ENCODE data around the gene IBTK.
"Not testable (repeated sequence)": the region's sequence is repeated elsewhere in the genome, so short reads cannot be mapped to it uniquely, and the experiment has no call there.

IBTK gene

DNA sequence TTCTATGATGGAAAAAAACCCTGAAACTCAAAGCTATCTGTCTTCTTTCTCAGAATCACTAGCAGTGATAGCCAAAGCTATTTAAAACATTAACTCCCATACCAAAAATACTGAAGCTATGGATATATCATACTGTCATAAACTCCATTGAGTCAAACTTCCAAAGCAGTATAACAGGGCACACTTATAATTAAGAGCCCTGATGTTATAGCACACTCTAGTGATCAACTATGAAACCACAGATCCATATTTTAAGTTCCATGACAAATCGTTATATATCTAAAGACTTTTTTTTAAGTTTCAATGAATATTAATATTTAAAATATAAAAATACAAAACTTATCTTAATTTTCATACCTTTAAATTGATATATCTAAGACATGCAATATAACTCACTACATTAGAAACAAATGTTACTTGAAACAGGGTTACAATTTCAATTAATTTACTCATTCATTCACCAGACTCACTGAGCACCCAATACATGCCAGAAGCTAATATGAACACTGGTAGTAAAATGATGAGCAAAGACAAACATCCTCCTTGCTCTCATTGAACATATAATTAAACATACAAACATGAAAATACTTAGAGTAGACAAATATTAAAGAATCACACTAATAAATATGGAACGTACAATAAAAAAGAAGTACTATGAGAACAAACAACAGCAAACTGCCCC, 69.3 kb downstream of the IBTK start:
- peak; percentile 2 for DNase-seq

DNA sequence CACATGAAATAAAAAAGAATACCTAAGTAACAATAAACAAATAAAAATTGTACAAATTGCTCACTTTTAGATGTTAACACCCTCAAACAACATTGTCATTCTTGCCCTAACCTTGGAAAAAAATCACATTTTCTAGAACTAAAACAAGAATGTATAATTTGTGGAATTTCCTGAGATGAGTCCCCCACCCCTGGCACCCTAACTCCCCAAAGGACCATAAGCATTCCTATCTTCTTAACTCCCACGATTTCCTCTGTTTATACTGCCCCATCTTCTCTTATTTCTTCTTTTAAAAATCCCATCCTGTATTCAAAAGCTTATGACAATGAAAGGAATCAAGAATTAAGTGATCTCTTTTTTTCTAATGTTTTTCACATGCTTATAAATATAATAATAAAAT, 70.9 kb downstream of the IBTK start:
- no peak for DNase-seq

DNA sequence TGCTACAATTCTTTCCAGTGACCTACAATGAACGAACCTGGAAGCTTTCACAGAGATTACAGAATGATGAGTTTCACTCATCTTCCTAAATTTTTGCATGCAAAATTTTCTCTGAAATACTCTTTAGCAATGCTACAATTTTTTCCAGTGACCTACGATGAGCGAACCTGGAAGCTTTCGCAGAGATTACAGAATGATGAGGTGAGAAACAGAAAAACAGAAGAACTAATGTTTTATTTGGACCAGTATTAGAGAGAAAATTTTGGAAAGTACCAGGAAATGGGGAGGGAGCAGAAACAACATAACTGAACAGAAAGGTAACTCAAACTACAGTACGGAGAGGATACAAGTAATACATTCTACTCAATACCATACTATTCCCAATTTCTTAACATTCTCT, 75.0 kb downstream of the IBTK start:
- DNase-seq, result no peak

DNA sequence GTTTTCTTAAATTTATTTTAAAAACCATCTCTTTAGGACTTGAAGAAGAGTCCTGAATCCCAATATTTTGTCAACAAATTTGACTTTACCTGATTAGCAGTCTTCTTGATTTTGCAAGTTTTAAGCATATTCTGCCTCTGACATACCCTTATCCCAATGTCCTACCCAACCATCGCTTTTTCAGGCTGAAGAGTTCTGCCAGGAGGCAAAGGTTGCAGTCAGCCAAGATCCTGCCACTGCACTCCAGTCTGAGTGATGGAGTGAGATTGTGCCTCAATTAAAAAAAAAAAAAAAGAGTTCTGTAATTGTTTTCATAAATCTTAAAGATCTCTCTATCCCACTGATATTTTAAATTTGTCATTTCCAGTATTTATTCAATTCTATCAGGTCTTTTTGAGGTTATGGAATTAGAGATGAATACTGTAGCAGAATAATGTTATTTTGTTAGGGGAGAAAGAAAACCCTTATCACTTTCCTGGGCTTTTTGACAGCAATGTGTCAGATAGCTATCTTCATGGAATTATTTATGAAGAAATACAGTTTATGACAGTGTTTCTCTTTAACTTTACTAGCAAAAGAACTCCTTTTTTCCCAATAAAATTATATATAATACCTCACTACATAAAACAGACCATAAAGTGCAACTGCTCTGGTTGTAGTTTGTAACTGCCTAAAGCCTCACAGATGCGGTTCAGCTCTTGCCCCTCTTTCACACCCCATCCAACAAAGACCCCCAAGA, 78.2 kb downstream of the IBTK start:
- DNase-seq, result no peak

DNA sequence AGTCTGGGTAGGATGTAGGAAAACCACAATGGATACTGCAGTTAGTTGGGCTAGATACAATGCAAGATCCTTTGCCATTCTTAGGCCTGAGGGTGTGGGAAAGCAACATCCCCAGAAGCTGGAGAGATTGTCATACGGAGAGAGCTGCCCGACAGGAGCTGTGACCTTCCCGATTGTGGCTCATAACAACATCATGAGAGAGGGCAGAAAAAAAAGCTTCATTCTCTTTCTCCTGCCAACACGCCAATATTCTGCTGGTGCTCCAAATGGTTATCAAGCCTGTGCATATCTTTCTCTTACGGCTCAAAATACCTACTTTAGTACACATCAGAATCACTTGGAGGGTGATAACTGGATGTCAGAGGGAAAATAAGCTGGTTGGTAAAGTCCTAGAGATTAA, 81.1 kb downstream of the IBTK start:
- DNase-seq, result no peak

DNA sequence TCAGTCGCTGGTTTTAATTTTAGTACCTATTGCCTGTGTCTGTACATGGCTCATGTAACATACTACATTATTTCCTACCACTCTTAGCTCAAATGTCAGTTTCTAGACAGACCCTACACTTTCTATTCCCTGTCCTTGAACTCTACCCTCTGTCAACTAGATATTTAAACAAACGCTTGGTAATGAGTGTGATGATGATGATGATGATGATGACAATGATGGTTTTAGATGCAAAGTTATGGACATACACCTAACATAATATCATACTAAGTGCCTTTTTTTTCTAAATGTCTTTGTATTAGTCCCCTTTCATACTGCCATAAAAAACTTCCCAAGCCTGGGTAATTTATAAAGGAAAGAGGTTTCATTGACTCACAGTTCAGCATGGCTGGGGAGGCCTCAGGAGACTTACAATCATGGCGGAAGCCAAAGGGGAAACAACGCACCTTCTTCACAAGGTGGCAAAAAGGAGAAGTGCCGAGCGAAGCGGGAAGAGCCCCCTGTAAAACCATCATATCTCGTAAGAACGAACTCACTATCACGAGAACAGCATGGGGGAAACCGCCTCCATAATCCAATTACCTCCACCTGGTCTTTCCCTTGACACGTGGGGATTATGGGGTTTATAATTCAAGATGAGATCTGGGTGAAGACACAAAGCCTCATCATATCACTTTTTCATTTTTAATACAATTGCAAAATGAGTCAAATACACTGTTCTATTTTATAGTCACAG, 87.1 kb downstream of the IBTK start:
- no peak for DNase-seq

DNA sequence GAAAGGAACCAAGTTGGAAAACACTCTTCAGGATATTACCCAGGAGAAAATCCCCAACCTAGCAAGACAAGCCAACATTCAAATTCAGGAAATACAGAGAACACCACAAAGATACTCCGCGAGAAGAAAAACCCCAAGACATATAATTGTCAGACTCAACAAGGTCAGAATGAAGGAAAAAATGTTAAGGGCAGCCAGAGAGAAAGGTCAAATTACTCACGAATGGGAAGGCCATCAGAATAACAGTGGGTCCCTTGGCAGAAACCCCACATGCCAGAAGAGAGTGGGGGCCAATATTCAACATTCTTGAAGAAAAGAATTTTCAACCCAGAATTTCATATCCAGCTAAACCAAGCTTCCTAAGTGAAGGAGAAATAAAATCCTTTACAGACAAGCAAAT, 94.8 kb downstream of the IBTK start:
- DNase-seq, result not testable (repeated sequence)

DNA sequence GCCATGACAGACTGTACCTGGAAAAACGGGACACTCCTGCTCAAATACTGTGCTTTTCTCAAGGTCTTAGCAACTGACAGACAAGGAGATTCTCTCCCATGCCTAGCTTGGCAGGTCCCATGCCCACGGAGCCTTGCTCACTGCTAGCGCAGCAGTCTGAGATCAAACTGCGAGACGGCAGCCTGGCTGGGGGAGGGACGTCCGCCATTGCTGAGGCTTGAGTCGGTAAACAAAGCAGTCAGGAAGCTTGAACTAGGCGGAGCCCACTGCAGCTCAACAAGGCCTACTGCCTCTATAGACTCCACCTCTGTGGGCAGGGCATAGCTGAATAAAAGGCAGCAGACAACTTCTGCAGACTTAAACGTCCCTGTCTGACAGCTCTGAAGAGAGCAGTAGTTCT, 96.4 kb downstream of the IBTK start:
- DNase-seq, result not testable (repeated sequence)

DNA sequence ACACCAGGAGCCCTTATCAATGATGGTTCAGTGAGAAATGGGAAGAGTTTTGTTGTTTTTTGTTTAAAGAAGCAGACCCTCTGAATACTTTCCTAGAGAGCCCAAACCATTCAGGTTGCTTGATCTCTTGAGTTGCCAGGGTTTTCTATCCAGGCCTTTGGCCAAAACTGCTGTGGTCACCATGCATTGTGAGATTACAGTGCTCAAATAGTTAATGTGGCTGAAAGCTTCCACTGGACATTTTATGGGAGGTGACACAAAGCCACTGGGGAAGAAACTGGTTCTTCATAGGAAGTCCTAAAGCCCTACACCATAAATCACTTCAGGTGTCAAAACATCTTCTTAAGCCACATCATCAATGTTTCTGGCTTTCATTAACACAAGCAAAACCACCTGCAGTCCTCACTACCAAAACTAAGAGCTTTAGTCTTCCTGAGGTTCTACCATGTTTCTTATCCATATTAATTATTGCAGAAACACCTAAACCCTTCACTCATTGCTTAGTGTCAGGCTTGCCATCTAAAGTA, 101.6 kb downstream of the IBTK start:
- DNase-seq, result no peak

DNA sequence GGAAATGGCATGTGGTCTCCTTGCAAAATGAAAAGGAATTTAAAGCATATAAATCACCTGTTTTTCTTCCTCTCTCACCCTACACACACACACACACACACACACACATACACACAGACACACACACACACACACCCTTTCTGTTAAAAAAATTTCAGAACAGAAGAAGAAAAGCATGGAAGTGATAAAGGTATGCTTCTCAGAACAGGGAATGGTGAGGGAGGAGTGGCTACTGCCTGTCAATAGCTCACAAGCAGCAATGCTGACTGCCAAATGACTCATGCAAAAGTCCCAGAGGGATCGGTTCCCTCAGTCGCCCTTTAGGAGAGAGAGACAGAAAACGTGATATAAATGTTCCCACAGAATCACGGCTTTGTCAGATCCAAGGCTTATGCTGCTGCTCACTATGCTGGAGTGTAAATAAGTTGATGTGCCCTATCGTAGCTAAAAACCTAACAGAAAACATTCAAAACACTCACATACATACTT, 102.6 kb downstream of the IBTK start:
- no peak for DNase-seq

DNA sequence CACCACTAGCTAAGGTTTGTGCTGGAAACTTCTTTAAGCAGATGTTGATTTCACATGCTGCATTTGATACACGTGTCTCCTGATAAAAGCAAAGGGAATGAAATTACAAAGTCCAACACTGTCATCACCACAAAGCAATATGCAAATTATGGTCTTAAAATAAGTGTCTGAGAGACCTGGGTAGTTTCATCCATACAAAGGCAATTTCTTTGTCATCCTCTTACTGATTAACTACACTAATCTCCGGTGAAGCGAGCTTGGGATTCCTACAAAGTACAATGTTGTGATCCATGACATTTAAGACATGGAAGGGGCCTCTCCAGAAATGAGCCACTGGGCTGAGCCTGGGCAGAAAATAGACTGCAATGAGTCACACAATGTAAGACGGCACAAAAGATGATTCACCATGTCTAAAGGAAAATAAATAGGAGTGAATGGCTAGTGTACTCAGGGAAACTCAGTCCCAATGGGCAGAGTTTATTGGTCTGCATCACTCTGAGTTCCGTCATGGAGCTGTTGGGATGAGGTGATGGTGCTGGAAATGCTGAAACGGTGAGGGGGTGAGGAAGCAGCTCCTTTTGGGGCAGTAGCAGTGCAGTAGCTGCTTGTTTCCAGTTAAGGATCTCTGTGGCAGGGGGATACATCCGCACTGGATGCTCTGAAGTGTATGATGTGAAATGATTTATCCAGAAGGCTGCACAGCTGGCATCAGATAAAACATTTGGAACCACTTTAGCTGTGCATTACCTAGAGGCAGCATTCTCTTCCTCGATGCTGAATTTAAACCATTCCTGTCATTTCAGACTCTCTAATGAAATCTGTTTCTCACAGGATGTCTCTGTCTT, 103.3 kb downstream of the IBTK start:
- no peak for DNase-seq

DNA sequence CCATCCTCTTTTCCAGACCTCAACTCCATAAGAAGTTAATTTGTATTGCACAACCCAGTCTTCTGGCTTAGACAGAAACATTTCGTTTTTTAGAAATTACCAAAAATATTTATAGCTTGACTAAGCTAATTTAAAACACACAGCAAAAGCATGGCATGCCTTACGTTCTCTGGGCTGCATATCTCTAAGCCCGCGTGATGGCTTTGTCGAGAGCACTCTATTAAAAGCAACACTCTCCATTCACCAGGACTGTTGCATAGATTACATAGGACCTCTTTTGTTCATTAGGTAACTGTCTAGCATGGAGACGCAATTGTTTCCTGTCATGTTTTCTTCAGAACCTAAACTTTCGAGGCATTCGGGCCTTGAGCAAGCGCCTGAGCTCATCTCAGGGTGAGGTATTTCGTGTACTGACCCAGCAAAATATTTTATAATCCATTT, 104.5 kb downstream of the IBTK start:
- no peak for DNase-seq

DNA sequence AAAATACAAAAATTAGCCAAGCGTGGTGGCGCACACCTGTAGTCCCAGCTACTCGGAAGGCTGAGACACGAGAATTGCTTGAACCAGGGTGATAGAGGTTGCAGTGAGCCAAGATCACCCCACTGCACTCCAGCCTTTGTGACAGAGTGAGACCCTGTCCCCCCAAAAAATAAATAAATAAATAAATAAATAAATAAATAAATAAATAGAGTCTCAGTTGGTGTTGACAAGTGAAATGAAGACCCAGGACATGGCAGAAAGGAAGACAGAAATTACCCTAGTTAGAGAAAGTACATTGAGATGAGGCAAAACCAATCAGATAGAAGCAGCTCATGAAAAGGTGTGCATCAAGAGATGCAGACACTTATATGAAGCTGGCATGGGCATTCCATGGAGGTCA, 105.0 kb downstream of the IBTK start:
- DNase-seq, result no peak

DNA sequence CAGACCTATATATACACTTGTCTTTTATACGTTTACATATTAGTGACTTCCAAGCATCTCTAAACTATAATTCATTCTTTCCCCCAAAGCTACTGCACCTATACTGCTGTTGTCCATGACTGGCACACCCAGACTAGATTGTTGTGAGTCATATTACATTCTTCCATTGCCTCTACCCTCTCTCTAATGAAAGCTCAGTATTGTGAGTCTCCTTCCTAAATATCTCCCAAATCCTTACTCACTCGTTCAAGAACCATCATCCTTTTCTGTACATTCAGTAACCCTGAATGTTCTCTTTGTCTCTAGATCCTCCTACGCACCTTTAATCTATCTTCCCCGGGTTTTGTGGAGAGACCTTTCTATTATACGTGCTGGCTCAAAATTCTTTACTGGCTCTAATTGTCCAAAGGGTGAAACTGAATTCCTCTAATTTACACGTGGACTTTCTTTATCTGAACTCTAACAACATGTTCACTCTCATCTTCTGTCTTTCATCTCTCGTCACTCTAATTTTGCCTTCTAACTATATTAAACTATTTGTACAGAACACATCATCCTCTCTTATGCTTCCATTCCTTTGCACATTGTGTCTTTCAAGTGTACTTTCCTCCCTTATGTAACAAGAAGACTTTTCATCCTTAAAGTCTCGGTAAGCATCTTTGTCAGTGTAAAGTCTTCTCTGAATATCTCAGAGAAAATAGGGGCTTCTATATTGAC, 109.3 kb downstream of the IBTK start:
- no peak for DNase-seq

DNA sequence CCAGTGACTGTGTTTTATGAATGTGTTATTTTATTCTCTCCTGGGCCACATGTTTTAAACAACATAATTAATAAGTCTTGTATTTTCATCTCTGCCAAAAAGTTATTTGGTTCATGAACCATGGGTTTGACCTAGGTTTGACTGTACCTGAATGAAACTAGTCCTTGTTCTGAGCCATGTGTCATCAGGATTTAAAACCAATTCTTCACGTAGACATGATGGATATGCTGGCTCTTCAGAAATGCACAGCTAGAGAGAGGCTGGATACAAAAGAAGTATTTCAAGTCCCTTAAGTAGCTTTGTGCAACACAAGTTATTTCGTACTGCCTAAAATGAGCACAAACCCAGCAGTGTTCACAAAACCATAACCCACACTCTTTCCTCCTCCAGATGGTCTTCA, 116.1 kb downstream of the IBTK start:
- no peak for DNase-seq

DNA sequence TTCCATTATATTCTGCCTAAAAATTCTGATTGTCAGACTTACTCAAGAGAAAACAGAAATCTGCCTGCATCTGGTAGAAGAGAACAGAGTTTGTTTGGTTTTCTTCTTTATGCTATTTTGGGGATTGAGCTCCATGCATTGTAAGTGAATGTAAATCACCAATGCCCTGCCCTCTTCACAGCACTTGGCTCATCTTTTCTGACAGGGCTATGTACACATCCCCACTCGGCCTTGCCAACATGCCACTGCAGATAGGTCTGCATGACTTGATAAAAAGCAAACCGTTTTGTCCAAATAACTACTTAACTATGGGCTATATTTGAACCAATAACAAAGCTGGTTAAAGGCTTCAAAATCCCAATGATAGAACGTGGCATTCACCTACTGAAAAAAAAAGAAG, 117.7 kb downstream of the IBTK start:
- DNase-seq, result no peak

DNA sequence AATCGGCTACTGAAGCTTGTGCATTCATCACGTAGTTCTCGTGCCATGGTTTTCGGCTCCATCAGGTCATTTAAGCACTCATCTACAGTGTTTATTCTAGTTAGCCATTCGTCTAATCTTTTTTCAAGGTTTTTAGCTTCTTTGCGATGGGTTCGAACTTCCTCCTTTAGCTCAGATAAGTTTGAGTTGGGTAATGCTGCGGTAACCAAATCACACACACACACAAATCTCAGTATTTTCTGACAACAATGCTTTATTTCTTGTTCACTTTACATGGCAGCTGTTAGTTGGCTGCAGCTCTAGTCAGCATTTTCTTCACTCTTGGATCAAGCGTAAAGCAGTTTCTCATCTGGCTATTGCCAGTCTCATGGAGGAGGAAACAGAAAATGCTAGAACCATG, 118.6 kb downstream of the IBTK start:
- DNase-seq, result not testable (repeated sequence)

DNA sequence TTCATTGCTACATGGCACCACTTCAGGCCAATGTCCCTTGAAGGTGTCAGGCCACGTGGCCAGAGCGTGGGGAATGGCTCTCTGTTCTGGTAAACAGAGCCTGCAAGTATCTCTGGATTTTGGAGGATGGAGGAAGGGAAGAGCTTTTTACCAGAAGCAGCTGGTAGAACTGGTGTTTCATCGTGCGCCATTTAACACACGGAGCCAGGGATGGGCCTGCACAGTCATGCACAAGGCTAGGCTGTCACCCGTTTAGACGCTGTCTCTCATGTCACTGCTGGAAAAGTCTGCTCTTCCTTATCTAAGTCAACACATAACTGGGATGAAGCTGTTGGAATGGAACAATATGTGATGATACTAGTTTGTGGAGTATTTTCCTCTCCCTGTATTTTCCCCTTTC, 123.9 kb downstream of the IBTK start:
- no peak for DNase-seq

Measured in COR-L47 (cell line).